HCT116 (cell line): ENCODE measurements around the gene KAZN.

Source experiments
- JUND ChIP-seq: IDR thresholded peaks from 2 replicates; pipeline ENCODE4 v1.6.1; 2012
- POLR2AphosphoS5 ChIP-seq: IDR thresholded peaks from 2 replicates; pipeline ENCODE4 v1.6.1; 2011; ENCODE audit warnings: mild to moderate bottlenecking, low read depth, low read length, moderate library complexity
- TCF7L2 ChIP-seq: IDR thresholded peaks from 2 replicates; pipeline ENCODE4 v1.7.0; 2011; ENCODE audit warnings: borderline replicate concordance, inconsistent platforms; ENCODE audit not compliant: insufficient read depth, insufficient read length; ENCODE audit errors: extremely low read depth

- TF ChIP-seq TCF7L2: no peak
- TF ChIP-seq JUND: no peak
- TF ChIP-seq POLR2AphosphoS5: no peak
Observed at GRCh38 chr1:14794906-14795305, 196.4 kb downstream of the KAZN start.
